Spinal cord (tissue), 10 donors: ENCODE measurements around the gene PGGT1B. TPM values are rescaled to one million over a fixed set of nuclear protein-coding genes. Genes with fewer than 3 reads are reported as not detected.

Source experiments
- DNase-seq, 6 donors: peaks; one replicate each; pipeline versions ENCODE4 v3.0.0 to v3.0.0-alpha.2; 2013 to 2015; ENCODE audit warnings: low spot score in 6 of 6, low read depth in 4 of 6
- H3K27ac ChIP-seq: one replicate; pipeline ENCODE4 v1.5.1; 2013; ENCODE audit warnings: low read depth, low read length, control low read depth
- H3K27me3 ChIP-seq: one replicate; pipeline ENCODE4 v1.6.1; 2013; ENCODE audit warnings: low read length; ENCODE audit not compliant: control insufficient read depth, insufficient read depth
- H3K36me3 ChIP-seq: one replicate; pipeline ENCODE4 v1.6.1; 2013; ENCODE audit warnings: low read length; ENCODE audit not compliant: control insufficient read depth, insufficient read depth
- H3K4me1 ChIP-seq: one replicate; pipeline ENCODE4 v1.6.1; 2013; ENCODE audit warnings: low read length; ENCODE audit not compliant: control insufficient read depth, insufficient read depth
- H3K4me3 ChIP-seq: one replicate; pipeline ENCODE4 v1.5.1; 2013; ENCODE audit warnings: low read depth, low read length, control low read depth
- H3K9me3 ChIP-seq: one replicate; pipeline ENCODE4 v1.6.1; 2013; ENCODE audit warnings: low read length; ENCODE audit not compliant: control insufficient read depth, insufficient read depth
- WGBS: methylation state at CpG from one replicate; pipeline ENCODE4 v1.1.5; 2013; ENCODE audit warnings: missing lambda C conversion rate; ENCODE audit not compliant: insufficient coverage; 5-methylcytosine and 5-hydroxymethylcytosine counted together
- polyA plus RNA-seq, 2 donors: library from polyadenylated mRNA; unstranded; fragments of 120-200 nt; gene quantifications; one replicate each; pipeline ENCODE4 v1.2.1, GENCODE V29; 2013; ENCODE audit not compliant: insufficient read length in 2 of 2
- total RNA-seq, 2 donors: library from RNA; depleted of rRNA in 1 of 2; stranded (reverse); fragments of 120-200 nt in 1 of 2; fragments of >200 nt in 1 of 2; gene quantifications; one replicate each; pipeline versions ENCODE4 v1.2.3 to v1.2.4, GENCODE V29; 2013 to 2014
- donor health status: healthy.

PGGT1B gene
- total and polyA plus RNA-seq, 4 donors = 15.6 to 27.8 (median 19.3) TPM

- H3K4me3 ChIP-seq = no peak overlapping the region
- H3K27me3 ChIP-seq = no peaks in the 10 kb centered on the region
- no peaks in the 10 kb centered on the region for H3K4me1 ChIP-seq
- no peak overlapping the region for H3K27ac ChIP-seq
- WGBS = no CpG with 5 or more reads among the region's 1 CpG
- H3K36me3 ChIP-seq = no peaks in the 10 kb centered on the region
- DNase-seq = no peak
- no peaks in the 10 kb centered on the region for H3K9me3 ChIP-seq
Observed at GRCh38 chr5:115192098-115192497, 70.6 kb downstream of the PGGT1B start.

GRCh38 chr5:115191474-115192031 lies 71.1 kb downstream of the PGGT1B start:
- Histone ChIP-seq H3K4me3 (no peak overlapping the region), H3K27me3 (no peaks in the 10 kb centered on the region), H3K4me1 (no peaks in the 10 kb centered on the region), H3K27ac (no peak overlapping the region), H3K9me3 (no peaks in the 10 kb centered on the region), H3K36me3 (no peaks in the 10 kb centered on the region)
- peak in 1 of 6 donors; percentile 43 for DNase-seq
- WGBS = 73% methylated on average over 5 of the region's 8 CpGs

DNA sequence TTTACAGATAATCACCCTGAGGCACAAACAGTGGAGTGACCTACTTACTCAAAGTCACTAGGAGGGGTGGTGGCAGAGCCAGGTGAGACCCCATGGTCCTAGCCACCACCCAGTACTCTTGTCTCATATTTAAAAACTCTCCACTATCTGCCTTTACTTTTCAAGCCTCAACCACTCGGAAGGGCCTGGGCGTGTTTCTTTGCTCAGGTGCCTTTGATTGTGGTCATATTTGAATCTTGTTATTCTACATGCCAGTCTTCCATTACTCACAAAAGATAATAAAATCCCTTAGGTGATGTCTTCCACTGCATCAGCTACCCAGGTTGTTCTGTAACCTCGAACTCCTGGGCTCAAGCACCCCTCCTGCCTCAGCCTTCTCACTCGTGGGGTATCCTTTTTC lies 72.3 kb downstream of the PGGT1B start:
- 83% methylated on average over 1 of the region's 4 CpGs for WGBS

DNA sequence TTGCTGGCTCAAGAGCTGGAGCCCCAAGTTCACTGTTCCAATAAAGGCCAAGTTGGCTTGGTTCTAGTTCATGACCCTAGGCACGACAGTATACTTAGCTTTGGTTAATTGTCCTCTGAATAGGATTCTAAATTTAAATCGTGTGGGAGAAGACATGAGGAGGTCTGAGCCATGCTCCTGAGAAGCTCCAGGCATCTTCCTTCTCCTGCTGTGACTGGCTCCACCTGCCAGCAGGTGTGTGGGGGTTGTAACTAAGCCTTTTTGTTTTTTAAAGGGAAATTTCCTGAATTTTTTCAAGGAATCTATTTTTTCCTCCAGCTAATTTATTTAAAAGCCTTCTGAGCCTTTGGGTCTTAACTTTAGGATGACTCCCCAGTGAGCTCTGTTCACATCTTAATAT lies 72.8 kb downstream of the PGGT1B start:
- Histone ChIP-seq H3K4me3 (no peak overlapping the region), H3K36me3 (no peaks in the 10 kb centered on the region), H3K4me1 (no peaks in the 10 kb centered on the region), H3K27ac (no peak overlapping the region), H3K27me3 (no peaks in the 10 kb centered on the region), H3K9me3 (no peaks in the 10 kb centered on the region)
- no peak for DNase-seq
- 25% methylated on average over 2 of the region's 2 CpGs for WGBS

More for the DNA sequence above, 72.3 kb downstream of the PGGT1B start:
- Histone ChIP-seq H3K36me3 (no peaks in the 10 kb centered on the region), H3K27me3 (no peaks in the 10 kb centered on the region), H3K27ac (no peak overlapping the region), H3K9me3 (no peaks in the 10 kb centered on the region), H3K4me3 (no peak overlapping the region), H3K4me1 (no peaks in the 10 kb centered on the region)
- DNase-seq = no peak

- Histone ChIP-seq H3K27ac (no peak overlapping the region), H3K4me1 (no peaks in the 10 kb centered on the region), H3K27me3 (peaks cover 6% of the 10 kb centered on the region), H3K4me3 (no peak overlapping the region), H3K9me3 (no peaks in the 10 kb centered on the region), H3K36me3 (no peaks in the 10 kb centered on the region)
- no peak for DNase-seq
Observed at GRCh38 chr5:115186794-115187193, 75.9 kb downstream of the PGGT1B start.

DNA sequence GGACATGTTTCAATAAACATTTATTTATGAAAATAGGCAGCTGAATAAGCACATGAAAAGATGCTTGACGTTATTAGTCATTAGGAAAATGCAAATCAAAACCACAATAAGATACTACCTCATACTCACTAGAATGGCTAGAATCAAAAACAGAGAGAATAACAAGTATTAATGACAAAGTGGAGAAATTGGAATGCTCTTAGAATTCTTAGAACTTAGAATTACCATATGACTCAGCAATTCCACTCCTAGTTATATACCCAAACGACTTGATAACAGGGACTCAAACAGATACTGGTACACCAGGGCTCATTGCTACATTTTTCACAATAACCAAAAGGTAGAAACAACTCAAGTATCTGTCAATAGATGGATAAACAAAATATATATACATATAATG lies 77.9 kb downstream of the PGGT1B start:
- no CpG with 5 or more reads among the region's 2 CpGs for WGBS
- DNase-seq = no peak
- H3K4me1 ChIP-seq = peaks cover 3% of the 10 kb centered on the region
- no peak overlapping the region for H3K27ac ChIP-seq
- H3K27me3 ChIP-seq = peaks cover 17% of the 10 kb centered on the region
- no peaks in the 10 kb centered on the region for H3K36me3 ChIP-seq
- H3K4me3 ChIP-seq = no peak overlapping the region
- H3K9me3 ChIP-seq = no peaks in the 10 kb centered on the region

- no peaks in the 10 kb centered on the region for H3K9me3 ChIP-seq
- H3K36me3 ChIP-seq = no peaks in the 10 kb centered on the region
- H3K27me3 ChIP-seq = peaks cover 27% of the 10 kb centered on the region
- H3K4me1 ChIP-seq = peaks cover 14% of the 10 kb centered on the region
- H3K4me3 ChIP-seq = no peak overlapping the region
- no peak for DNase-seq
- H3K27ac ChIP-seq = no peak overlapping the region
Observed at GRCh38 chr5:115181757-115182156, 80.9 kb downstream of the PGGT1B start.

- H3K27ac ChIP-seq = no peak overlapping the region
- H3K36me3 ChIP-seq = no peaks in the 10 kb centered on the region
- no peaks in the 10 kb centered on the region for H3K9me3 ChIP-seq
- peak in 5 of 6 donors; percentile 36 to 93 (median 59) for DNase-seq
- peaks cover 27% of the 10 kb centered on the region for H3K27me3 ChIP-seq
- peaks cover 14% of the 10 kb centered on the region for H3K4me1 ChIP-seq
- H3K4me3 ChIP-seq = peak overlapping the region; percentile 64
- WGBS = under 1% methylated on average over 47 of the region's 54 CpGs
Observed at GRCh38 chr5:115180165-115180709, 82.4 kb downstream of the PGGT1B start.

DNA sequence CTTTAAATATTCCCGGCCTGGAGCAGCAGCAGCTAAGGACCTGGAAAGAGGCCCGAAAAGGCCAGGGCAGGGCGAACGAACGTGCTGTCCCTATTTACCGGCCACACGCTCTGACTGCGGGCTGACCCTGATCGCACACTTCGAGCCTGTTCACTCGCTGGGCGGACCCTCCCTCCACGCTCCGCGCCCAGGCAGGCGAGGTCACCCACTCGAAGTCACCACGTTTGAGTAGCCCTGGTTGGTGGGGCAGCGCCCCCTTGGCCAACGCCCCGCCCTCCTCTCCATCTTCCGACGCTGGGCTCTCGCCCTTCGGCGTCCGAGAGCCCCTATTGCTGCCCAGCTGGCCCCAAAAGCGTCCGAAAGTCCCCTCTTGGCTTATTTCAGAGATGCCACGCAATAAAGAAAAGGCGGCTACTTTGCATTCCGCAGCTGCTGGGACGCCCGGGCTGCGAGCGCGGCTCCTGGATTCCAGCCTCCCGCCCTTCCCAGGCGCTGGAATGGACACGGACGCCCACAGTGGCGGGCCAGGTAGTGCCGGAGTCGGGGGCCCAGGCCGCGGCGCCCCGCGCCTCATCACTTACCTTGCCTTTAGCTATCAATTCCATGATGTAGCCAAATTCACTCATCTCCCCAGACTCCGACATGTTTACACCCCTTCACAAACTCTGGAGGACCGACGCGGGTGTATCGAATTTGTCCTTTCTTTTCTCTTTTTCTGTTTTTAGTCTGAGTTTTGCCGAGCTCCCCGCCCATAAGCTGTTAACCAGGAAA lies 83.1 kb downstream of the PGGT1B start:
- peaks cover 14% of the 10 kb centered on the region for H3K4me1 ChIP-seq
- peak overlapping the region; percentile 64 for H3K4me3 ChIP-seq
- peak in 4 of 6 donors; percentile 13 to 68 (median 50) for DNase-seq
- peaks cover 27% of the 10 kb centered on the region for H3K27me3 ChIP-seq
- 1% methylated on average over 53 of the region's 56 CpGs for WGBS
- no peak overlapping the region for H3K27ac ChIP-seq
- no peaks in the 10 kb centered on the region for H3K36me3 ChIP-seq
- H3K9me3 ChIP-seq = no peaks in the 10 kb centered on the region

- Histone ChIP-seq H3K4me1 (peaks cover 14% of the 10 kb centered on the region), H3K27ac (no peak overlapping the region), H3K27me3 (peaks cover 27% of the 10 kb centered on the region), H3K36me3 (no peaks in the 10 kb centered on the region), H3K4me3 (peak overlapping the region; percentile 64), H3K9me3 (no peaks in the 10 kb centered on the region)
- WGBS = 28% methylated on average over 30 of the region's 30 CpGs
- DNase-seq = peak in 2 of 6 donors; percentile 42 to 54
Observed at GRCh38 chr5:115179030-115179393, 83.7 kb downstream of the PGGT1B start.
